ENCODE measurements around the gene DHRS13.

DNA sequence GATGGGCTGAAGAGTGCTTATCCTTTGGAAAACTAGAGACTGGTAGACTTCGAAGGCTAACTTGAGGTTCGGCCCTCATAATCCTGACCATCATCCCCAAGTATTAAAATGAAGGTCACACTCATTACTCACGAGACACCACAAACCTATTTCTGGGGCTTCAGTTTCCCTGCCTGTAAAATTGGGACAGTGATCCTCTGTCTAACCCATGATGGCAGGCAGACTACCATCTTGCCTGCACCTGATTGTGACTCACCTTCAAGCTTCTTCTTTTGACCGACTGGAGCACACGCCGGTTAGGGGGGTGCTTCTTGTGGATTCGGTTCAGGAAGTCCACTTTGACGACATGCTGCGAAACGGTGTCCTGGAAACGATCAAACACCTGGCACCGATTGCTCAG, 14.2 kb upstream of the DHRS13 start:
- TF ChIP-seq, protein P1, sequence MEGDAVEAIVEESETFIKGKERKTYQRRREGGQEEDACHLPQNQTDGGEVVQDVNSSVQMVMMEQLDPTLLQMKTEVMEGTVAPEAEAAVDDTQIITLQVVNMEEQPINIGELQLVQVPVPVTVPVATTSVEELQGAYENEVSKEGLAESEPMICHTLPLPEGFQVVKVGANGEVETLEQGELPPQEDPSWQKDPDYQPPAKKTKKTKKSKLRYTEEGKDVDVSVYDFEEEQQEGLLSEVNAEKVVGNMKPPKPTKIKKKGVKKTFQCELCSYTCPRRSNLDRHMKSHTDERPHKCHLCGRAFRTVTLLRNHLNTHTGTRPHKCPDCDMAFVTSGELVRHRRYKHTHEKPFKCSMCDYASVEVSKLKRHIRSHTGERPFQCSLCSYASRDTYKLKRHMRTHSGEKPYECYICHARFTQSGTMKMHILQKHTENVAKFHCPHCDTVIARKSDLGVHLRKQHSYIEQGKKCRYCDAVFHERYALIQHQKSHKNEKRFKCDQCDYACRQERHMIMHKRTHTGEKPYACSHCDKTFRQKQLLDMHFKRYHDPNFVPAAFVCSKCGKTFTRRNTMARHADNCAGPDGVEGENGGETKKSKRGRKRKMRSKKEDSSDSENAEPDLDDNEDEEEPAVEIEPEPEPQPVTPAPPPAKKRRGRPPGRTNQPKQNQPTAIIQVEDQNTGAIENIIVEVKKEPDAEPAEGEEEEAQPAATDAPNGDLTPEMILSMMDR (IDR thresholded peaks at IDR 0.05) = no peak
- TF ChIP-seq POLR2A (IDR thresholded peaks at IDR 0.05) (no peak), POLR2AphosphoS5 (IDR thresholded peaks at IDR 0.05) (no peak), EP300 (IDR thresholded peaks at IDR 0.05) (no peak)

All from sigmoid colon (tissue), 4 donors.